GM21619 (cell line): ENCODE measurements around the gene LRP1-AS.

Experiments used
- ATAC-seq: cut with Tn5 transposase; IDR thresholded peaks from one replicate; pipeline ENCODE4 v1.9.1; 2021; ENCODE audit not compliant: unreplicated experiment

Gene LRP1-AS

GRCh38 chr12:57146961-57147944 is at the start of gene LRP1-AS:
Gene LRP1-AS (minus strand): TSS chr12:57147619.
- ATAC-seq: no peak

- no peak for ATAC-seq
Observed at GRCh38 chr12:57196956-57197355, 49.5 kb upstream of the LRP1-AS start.

DNA sequence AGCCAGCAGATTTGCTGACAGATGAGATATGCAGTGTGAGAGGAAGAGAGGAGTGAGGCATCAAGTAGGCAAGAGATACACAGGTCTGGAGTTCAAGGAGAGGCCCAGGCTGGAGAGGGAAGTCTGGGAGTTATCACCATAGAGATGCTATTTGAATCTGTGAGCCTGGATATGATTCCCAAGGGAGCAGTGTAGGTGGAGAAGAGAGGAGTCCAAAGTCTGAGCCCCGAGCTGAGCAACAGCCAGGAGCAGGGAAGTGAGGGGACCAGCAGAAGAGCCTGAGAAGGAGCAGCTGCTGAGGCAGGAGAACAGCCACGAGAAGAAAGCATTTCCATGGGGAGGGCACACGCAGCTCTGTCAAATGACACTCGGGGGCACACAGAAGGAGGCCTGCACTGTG is 49.0 kb upstream of the LRP1-AS start:
- no peak for ATAC-seq

- ATAC-seq: no peak
Observed at GRCh38 chr12:57195611-57196371, 48.4 kb upstream of the LRP1-AS start.

- ATAC-seq: no peak
Observed at GRCh38 chr12:57195186-57195585, 47.8 kb upstream of the LRP1-AS start.

DNA sequence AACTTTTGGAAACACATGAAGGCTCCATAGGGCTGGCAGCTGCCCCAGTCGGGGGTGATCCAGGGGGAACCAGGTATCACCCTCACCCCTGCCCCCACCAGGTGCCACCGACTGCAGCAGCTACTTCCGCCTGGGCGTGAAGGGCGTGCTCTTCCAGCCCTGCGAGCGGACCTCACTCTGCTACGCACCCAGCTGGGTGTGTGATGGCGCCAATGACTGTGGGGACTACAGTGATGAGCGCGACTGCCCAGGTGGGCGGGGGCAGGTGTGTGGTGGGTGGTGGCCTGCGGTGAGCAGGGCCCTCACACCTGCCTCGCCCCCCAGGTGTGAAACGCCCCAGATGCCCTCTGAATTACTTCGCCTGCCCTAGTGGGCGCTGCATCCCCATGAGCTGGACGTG is 46.8 kb upstream of the LRP1-AS start:
- ATAC-seq: no peak

- no peak for ATAC-seq
Observed at GRCh38 chr12:57193706-57194245, 46.4 kb upstream of the LRP1-AS start.

GRCh38 chr12:57192920-57193319 is 45.5 kb upstream of the LRP1-AS start:
- no peak for ATAC-seq

DNA sequence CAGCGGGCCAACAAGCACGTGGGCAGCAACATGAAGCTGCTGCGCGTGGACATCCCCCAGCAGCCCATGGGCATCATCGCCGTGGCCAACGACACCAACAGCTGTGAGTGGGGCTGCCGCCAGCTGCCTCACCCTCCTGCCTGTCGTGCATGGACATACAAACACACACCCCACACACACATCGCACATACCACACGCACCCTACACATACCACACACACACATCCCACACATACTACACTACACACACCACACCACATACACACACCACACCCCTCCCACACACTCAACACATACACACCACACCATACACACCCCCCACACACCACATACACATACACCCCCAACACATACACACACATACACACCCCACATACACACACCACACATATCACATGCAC is 44.0 kb upstream of the LRP1-AS start:
- no peak for ATAC-seq

DNA sequence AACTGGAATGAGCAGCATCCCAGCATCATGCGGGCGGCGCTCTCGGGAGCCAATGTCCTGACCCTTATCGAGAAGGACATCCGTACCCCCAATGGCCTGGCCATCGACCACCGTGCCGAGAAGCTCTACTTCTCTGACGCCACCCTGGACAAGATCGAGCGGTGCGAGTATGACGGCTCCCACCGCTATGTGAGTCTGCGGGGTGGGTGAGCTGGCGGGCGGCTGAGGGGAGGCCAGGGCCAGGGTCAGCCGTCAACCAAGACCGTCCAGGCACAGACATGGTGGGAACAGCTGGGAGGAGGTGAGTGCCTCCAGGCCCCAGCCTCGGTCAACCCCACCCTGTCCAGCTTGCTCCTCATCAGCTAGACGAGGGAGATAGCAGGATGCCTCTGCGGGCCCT is 43.4 kb upstream of the LRP1-AS start:
- ATAC-seq: no peak

DNA sequence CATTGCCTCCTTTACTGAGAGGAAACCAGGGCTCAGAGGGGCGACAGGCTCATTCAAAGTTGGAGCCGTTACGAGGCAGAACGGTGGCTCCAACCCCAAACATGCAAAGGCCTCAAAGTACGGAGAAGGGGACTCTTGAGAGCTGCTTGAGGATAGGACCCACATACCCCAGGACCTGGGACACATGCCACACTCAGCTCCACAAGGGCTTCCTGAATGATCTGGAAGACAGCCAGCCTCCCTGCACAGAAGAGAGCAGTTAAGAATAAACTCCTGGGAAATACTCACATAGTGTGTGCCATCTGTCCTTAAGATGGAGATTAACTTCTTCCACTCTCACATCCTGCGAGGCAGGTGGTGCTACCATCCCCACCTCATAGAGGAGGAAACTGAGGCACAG is 42.6 kb upstream of the LRP1-AS start:
- ATAC-seq: no peak

DNA sequence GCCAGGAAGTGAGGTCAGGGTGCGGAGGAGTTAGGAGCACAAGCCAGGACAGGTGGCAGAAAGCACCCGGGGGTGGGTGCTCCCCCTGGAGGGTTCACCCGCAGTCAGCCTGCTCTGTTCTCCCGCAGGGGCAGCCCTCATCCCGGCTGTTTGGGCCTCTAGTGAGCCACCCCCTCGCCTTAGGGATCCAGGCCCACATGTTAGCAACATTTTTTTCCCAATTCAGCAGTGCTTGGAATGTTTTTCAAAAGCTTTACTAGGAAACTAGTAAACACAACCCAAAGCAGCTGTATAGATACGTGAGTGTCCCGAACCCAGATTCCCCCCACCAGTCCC is 40.6 kb upstream of the LRP1-AS start:
- ATAC-seq: no peak

DNA sequence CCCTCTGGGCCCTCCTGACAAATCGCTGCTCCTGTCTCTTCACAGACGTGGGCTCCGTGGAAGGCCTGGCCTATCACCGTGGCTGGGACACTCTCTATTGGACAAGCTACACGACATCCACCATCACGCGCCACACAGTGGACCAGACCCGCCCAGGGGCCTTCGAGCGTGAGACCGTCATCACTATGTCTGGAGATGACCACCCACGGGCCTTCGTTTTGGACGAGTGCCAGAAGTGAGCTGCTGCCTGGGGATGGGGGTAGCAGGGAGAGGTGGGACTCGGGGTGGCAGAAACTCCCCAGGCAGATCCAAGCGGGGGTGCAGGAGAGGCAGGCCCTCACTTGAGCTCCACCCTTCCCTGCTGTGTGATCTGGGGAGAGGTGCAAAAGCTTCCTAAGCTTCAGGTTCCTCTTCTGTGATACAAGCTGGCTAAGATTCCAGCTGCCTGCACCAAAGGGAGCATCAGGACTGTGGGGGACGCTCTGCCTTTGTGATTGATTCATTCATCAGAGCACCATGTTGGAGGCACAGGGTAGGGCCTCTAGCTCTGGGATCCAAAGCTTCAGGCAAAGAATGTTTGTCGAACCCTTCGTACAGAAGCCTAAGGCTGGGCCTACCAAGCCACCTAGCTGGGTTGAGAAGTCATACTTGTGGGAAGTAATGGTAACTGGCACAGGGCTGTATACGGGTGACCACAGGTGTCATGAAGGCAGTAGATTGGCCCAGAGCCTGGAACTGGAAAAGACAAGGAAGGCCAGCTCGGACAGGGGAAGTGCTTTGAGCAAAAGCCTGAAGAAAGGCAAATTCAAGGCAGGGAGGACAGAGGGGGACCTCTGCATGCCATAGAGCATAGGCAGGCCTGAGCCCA is 40.0 kb upstream of the LRP1-AS start:
- ATAC-seq: no peak

DNA sequence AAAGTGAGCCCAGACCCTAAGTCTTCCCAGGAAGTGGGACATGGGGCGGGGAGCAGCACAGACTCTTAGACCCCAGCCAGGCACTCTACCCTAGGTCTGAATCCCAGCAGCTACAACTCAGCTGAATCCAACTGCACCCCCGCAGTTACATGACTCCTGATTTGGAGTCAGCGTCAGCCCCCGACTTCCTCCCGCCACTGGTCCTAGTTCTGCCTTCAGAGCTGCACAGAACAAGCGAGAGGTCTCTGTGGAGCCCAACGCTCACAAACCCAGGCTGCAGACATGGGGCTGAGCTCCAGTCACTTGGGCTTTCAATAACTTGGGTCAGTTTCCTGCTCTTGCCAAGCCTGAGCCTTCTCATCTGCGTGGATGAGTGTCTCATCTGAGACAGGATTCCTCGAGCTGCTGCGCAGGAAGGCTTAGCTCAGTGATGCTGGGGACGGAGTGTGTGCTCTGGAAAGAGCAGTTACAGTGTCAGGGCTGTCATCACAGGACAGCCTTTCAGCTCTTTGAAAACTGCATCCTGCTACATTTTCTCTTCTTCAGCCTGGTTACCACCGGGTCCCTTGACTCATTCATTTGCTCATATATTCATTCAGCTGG is 38.6 kb upstream of the LRP1-AS start:
- ATAC-seq: no peak

GRCh38 chr12:57185403-57185802 is 38.0 kb upstream of the LRP1-AS start:
- no peak for ATAC-seq

DNA sequence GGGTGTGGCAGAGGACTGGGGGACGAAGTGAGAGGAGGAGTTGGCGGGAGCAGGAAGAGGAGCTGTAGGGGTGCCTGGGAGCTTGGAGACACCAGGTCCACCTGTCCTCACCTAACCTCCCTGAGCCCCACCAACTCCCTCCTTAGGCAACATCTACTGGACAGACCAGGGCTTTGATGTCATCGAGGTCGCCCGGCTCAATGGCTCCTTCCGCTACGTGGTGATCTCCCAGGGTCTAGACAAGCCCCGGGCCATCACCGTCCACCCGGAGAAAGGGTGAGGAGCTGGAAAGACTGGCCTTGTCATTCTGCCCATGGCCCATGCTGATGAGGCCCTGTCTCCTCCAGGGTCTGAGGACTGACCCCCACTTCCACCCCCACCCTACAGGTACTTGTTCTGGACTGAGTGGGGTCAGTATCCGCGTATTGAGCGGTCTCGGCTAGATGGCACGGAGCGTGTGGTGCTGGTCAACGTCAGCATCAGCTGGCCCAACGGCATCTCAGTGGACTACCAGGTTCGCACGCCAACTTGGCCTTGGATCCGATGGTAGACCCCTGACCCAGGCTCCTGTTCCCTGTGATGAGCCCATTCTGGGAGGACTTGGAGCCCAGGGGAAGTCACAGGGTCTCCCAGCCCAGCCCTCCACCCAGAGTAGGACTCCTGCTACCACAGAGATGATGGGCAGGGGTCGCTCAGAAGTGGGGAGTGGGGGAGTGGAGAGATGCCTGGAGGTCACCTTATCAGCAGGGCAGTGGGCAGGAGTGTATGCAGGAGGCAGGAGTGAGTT is 36.7 kb upstream of the LRP1-AS start:
- ATAC-seq: no peak

DNA sequence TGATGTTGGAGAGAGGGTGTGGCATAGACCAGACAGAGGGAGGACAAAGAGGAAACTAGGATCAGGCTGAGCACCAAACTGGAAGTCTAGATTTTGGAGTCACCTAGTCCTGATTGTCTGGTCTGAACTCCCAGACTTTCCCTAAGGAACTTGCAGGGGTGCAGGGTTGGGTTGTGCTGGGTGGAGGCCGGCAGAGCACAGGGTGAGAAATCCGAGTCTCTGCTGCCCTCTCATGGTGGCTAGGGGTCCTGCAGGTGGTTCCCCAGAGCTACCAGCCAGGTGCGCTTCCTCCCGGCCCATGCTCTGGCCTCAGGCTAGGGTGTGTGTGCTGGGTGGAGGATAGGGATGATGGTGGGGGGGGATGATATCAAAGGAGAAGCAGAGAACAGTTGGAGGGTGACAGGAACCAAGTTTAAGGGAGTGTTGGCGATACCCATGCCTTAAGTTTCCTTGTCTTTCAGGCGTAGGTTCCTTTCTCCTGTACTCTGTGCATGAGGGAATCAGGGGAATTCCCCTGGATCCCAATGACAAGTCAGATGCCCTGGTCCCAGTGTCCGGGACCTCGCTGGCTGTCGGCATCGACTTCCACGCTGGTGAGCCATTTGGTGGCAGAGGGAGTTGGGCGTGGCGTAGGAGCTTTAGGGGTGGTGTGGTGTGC is 35.6 kb upstream of the LRP1-AS start:
- ATAC-seq: peak; percentile 88

GRCh38 chr12:57181561-57182155 is 34.2 kb upstream of the LRP1-AS start:
- no peak for ATAC-seq

DNA sequence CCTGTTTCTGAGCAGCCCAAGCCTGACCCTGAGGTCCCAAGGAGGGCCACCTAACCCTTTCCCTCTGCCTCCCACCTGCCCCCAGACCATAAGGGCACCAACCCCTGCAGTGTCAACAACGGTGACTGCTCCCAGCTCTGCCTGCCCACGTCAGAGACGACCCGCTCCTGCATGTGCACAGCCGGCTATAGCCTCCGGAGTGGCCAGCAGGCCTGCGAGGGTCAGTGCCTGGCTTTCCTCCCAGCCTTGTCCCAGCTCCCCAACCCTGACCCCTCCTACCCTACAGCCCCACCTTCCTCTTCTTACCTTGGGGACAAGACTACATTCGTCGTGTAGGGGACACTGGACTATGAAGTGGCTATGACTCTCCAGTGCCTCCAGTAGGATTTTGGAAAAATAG is 33.7 kb upstream of the LRP1-AS start:
- no peak for ATAC-seq
